PC-9 (cell line): ENCODE measurements around the gene CNNM2. TPM values are rescaled to one million over a fixed set of nuclear protein-coding genes. Genes with fewer than 3 reads are reported as not detected.

Source experiments
- BruUV-seq: library from RNA; stranded (reverse); fragments of 400-500 nt; replicated peaks from 2 replicates; lab custom pipeline; 2021; lab: Mats Ljungman, UMichigan
- CTCF ChIA-PET: fragments of 300-600 bp; sonication (Branson Sonifier 250); formaldehyde crosslinking; loops from one replicate; lab custom pipeline; 2022; ENCODE audit warnings: antibody characterized with exemption; lab: Charles Lee
- POLR2A ChIA-PET: fragments of 300-600 bp; sonication (Branson Sonifier 250); formaldehyde crosslinking; loops from one replicate; lab custom pipeline; 2022; ENCODE audit warnings: antibody characterized with exemption; ENCODE audit not compliant: unreplicated experiment; lab: Charles Lee
- DNase-seq, 2 experiments: peaks; one replicate each; pipeline versions ENCODE4 v3.0.0 to v3.0.0-alpha.2; 2015 to 2022; ENCODE audit warnings: mixed read lengths in 1 of 2
- H2AFZ ChIP-seq: fragments of 200-600 bp; sonication (generic); 2 replicates; pipeline ENCODE4 v1.8.1; 2017; ENCODE audit warnings: antibody characterized with exemption
- H3F3A ChIP-seq: fragments of 200-600 bp; sonication (generic); 2 replicates; pipeline ENCODE4 v1.8.1; 2017; ENCODE audit warnings: antibody characterized with exemption, mild to moderate bottlenecking, low read depth; ENCODE audit not compliant: insufficient read depth
- H3K27ac ChIP-seq: fragments of 200-600 bp; sonication (generic); 2 replicates; pipeline ENCODE4 v1.6.1; 2016; ENCODE audit warnings: mixed run types
- H3K27me3 ChIP-seq: fragments of 200-600 bp; sonication (generic); 2 replicates; pipeline ENCODE4 v1.6.1; 2016; ENCODE audit warnings: low read depth, mixed run types; ENCODE audit not compliant: insufficient read depth
- H3K36me3 ChIP-seq: fragments of 200-600 bp; sonication (generic); 2 replicates; pipeline ENCODE4 v1.6.1; 2016; ENCODE audit warnings: low read depth, mixed run types
- H3K4me1 ChIP-seq: fragments of 200-600 bp; sonication (generic); replicated peaks from 2 replicates; pipeline ENCODE4 v1.6.1; 2016; ENCODE audit warnings: mixed run types; ENCODE audit not compliant: insufficient read depth
- H3K4me2 ChIP-seq: fragments of 200-600 bp; sonication (generic); 2 replicates; pipeline ENCODE4 v1.6.1; 2017; ENCODE audit warnings: mixed run types
- H3K4me3 ChIP-seq: fragments of 200-600 bp; sonication (generic); 2 replicates; pipeline ENCODE4 v1.6.1; 2016; ENCODE audit warnings: mixed run types
- H3K79me2 ChIP-seq: fragments of 200-600 bp; sonication (generic); 2 replicates; pipeline ENCODE4 v1.6.1; 2017; ENCODE audit warnings: low read depth, mixed run types
- H3K9me2 ChIP-seq: fragments of 200-600 bp; sonication (generic); 2 replicates; pipeline ENCODE4 v1.8.1; 2017; ENCODE audit warnings: mild to moderate bottlenecking; ENCODE audit not compliant: insufficient read depth
- H3K9me3 ChIP-seq: fragments of 200-600 bp; sonication (generic); 2 replicates; pipeline ENCODE4 v1.8.1; 2016; ENCODE audit warnings: low read depth; ENCODE audit not compliant: insufficient read depth
- H4K20me1 ChIP-seq: fragments of 200-600 bp; sonication (generic); 2 replicates; pipeline ENCODE4 v1.8.1; 2017; ENCODE audit not compliant: insufficient read depth
- CTCF ChIP-seq: fragments of 200-600 bp; sonication (generic); conservative IDR thresholded peaks from 2 replicates; pipeline ENCODE4 v1.6.1; 2017; ENCODE audit warnings: mixed run types, antibody characterized with exemption, mild to moderate bottlenecking, moderate library complexity
- EZH2 ChIP-seq: fragments of 200-600 bp; sonication (generic); IDR thresholded peaks from 2 replicates; pipeline ENCODE4 v1.8.0; 2017; ENCODE audit warnings: antibody characterized with exemption, low read depth
- intact Hi-C: fragments of 100-400 bp; cut with micrococcal nuclease; formaldehyde crosslinking; loops from one replicate; pipeline ENCODE4 v1.10.0; 2022; ENCODE audit not compliant: unreplicated experiment
- total RNA-seq: library from RNA; stranded (reverse); gene quantifications from 2 replicates; pipeline ENCODE4 v1.2.3, GENCODE V29; 2021

Gene CNNM2
- total RNA-seq, 1 experiment from 2014 or later, result 8.8 TPM

- ChIA-PET POLR2A (no interaction called here), CTCF (no interaction called here)
- Histone ChIP-seq H3K36me3 (peaks cover under 1% of the 10 kb centered on the region; the same call in 1 of the 2 replicates), H3K27ac (no peak overlapping the region), H3K4me1 (no peaks in the 10 kb centered on the region), H3K4me3 (no peak overlapping the region), H4K20me1 (peaks cover 7% of the 10 kb centered on the region; the same call in 1 of the 2 replicates), H3K4me2 (no peak overlapping the region), H3K79me2 (peaks cover 35% of the 10 kb centered on the region), H3K9me3 (no peaks in the 10 kb centered on the region), H2AFZ (no peak overlapping the region), H3F3A (peaks cover 20% of the 10 kb centered on the region; the same call in 1 of the 2 replicates), H3K9me2 (no peaks in the 10 kb centered on the region), H3K27me3 (no peaks in the 10 kb centered on the region)
- no TSS peak for BruUV-seq
- DNase-seq, result no peak
- TF ChIP-seq CTCF (no peak), EZH2 (no peak)
- intact Hi-C loops, result no loop called here
Observed at GRCh38 chr10:103120546-103120945, 202.5 kb downstream of the CNNM2 start.

- Histone ChIP-seq H3F3A (peaks cover 20% of the 10 kb centered on the region; the same call in 1 of the 2 replicates), H3K4me3 (no peak overlapping the region), H3K27ac (peak overlapping the region; percentile 20; the same call in 1 of the 2 replicates), H3K79me2 (peaks cover 39% of the 10 kb centered on the region), H3K36me3 (peaks cover 4% of the 10 kb centered on the region; the same call in 1 of the 2 replicates), H3K27me3 (no peaks in the 10 kb centered on the region), H3K4me1 (no peaks in the 10 kb centered on the region), H2AFZ (no peak overlapping the region), H3K9me3 (no peaks in the 10 kb centered on the region), H3K9me2 (no peaks in the 10 kb centered on the region), H4K20me1 (peaks cover 7% of the 10 kb centered on the region; the same call in 1 of the 2 replicates), H3K4me2 (no peak overlapping the region)
- CTCF ChIA-PET, result interaction anchor here (0.5 kb wide), 1 partner anchor 19 kb away, joined by 3 read pairs; no protein-coding TSS in a partner anchor
- TF ChIP-seq CTCF, result no peak
- no peak for TF ChIP-seq EZH2
- POLR2A ChIA-PET, result no interaction called here
- BruUV-seq, result no TSS peak
- DNase-seq, result no peak
- intact Hi-C loops, result no loop called here
Observed at GRCh38 chr10:103120977-103121735, 203.1 kb downstream of the CNNM2 start.

- H3K36me3 ChIP-seq, result peaks cover 4% of the 10 kb centered on the region; the same call in 1 of the 2 replicates
- no TSS peak for BruUV-seq
- POLR2A ChIA-PET, result interaction anchor here (0.8 kb wide), 1 partner anchor 121 kb away, joined by 11 read pairs; no protein-coding TSS in a partner anchor
- H3K4me1 ChIP-seq, result no peaks in the 10 kb centered on the region
- H3K27me3 ChIP-seq, result no peaks in the 10 kb centered on the region
- H4K20me1 ChIP-seq, result 0 out of 2 replicates have a peak, but pooled peaks cover 7% of the 10 kb centered on the region
- H3K79me2 ChIP-seq, result peaks cover 20% of the 10 kb centered on the region; the same call in 1 of the 2 replicates
- no peaks in the 10 kb centered on the region for H3K9me3 ChIP-seq
- DNase-seq, result no peak
- no peaks in the 10 kb centered on the region for H3K9me2 ChIP-seq
- no peak overlapping the region for H2AFZ ChIP-seq
- intact Hi-C loops, result no loop called here
- H3K4me3 ChIP-seq, result no peak overlapping the region
- CTCF ChIA-PET, result interaction anchor here (0.5 kb wide), 1 partner anchor 118 kb away, joined by 8 read pairs; no protein-coding TSS in a partner anchor
- TF ChIP-seq CTCF, result no peak
- no peak for TF ChIP-seq EZH2
- H3K27ac ChIP-seq, result no peak overlapping the region
- no peak overlapping the region for H3K4me2 ChIP-seq
- peaks cover 4% of the 10 kb centered on the region; the same call in 1 of the 2 replicates for H3F3A ChIP-seq
Observed at GRCh38 chr10:103123282-103124024, 205.4 kb downstream of the CNNM2 start.
